Stimulated activated naive CD4-positive, alpha-beta T cell (primary cell): ENCODE results near the gene NRM.
"Not testable (repeated sequence)": the region's sequence is repeated elsewhere in the genome, so short reads cannot be mapped to it uniquely, and the experiment has no call there.

Source experiments
- DNase-seq, 6 experiments: peaks; one replicate each; lab custom pipeline; 2025; lab: John Stamatoyannopoulos, UW

Gene NRM, protein sequence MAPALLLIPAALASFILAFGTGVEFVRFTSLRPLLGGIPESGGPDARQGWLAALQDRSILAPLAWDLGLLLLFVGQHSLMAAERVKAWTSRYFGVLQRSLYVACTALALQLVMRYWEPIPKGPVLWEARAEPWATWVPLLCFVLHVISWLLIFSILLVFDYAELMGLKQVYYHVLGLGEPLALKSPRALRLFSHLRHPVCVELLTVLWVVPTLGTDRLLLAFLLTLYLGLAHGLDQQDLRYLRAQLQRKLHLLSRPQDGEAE

DNA sequence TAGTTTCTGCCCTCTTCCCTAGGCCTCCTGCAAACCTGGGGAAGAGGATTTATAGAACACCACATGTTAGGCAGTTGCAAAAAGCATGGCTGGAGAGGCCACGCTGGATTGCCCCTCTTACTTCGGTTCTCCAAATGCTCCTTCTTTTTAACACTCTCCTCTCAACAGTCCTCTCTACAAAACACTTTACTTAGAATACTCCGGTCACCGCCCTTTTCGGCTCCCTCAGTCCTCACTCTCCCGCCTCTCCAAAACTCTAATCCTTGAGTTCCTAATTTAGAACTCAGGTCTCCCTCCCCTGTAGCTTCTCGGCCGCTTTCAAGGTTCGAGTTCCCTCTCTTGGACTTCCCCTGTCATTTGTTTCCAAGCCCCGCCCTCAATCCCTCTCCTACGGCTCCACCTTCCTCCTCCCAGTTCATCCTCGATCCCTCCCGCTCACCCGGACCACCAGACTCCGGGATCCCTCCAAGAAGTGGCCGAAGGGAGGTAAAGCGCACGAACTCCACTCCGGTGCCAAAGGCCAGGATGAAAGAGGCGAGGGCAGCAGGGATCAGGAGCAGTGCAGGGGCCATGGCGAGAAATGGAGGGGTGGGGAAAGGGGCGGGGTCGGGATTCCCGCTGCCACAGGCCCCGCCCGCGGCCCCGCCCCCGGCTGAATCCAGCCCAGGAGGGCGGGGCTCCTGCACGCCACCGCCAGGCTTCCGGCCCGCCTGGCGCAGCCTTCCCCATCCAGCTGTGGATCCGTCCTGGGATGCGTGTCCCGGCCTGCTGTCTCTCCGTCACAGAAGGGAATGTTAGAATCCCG is at the start of gene NRM:
Gene NRM, minus strand, starts transcription at position 582 of the 805 bp plus-strand sequence. Its CDS starts 10 bp downstream, at position 572.
- peak in 5 of 6 experiments; percentile 52 to 65 (median 60) for DNase-seq

- no peak for DNase-seq
These were observed 49.7 kb upstream of the NRM start for GRCh38 chr6:30740540-30740870.

GRCh38 chr6:30738532-30738931 is 47.7 kb upstream of the NRM start:
- DNase-seq = no peak

GRCh38 chr6:30735668-30736314 is 45.0 kb upstream of the NRM start:
- DNase-seq = peak in 1 of 6 experiments; percentile 20

DNA sequence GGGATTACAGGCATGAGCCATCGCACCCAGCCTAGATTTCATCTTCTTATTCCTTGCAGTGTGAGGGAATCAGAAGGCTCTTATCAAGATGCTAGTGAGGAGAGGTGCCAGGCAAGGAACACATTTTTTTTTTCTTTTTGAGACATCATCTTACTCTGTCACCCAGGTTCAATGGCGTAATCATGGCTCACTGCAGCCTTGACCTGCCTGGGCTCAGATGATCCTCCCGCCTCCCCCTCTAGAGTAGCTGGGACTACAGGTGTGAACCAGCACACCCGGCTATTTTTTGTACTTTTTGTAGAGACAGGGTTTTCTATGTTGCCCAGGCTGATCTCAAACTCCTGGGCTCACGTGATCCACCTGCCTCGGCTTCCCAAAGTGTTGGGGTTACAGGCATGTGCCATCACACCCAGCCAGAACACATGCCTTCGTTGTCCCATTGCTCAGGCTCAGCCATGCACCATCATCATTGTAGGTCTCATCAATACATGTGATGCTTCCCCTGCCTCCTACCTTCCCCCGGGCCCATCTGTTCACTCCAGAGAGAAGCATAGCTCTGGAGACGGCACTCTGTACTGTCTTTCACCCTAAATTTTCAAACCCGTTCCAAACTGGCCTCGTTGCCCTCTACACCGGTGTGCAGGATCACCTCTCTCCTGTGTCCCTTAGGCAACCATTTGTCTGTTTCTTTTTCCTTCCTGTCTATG is 41.6 kb upstream of the NRM start:
- no peak for DNase-seq

- DNase-seq = peak; percentile 62 to 82 (median 78)
These were observed 40.0 kb upstream of the NRM start for GRCh38 chr6:30730601-30731435.

- DNase-seq = no peak
These were observed 37.3 kb upstream of the NRM start for GRCh38 chr6:30727920-30728553.

GRCh38 chr6:30726506-30727413 is 36.0 kb upstream of the NRM start:
- DNase-seq = no peak

GRCh38 chr6:30725713-30726505 is 35.1 kb upstream of the NRM start:
- no peak for DNase-seq

DNA sequence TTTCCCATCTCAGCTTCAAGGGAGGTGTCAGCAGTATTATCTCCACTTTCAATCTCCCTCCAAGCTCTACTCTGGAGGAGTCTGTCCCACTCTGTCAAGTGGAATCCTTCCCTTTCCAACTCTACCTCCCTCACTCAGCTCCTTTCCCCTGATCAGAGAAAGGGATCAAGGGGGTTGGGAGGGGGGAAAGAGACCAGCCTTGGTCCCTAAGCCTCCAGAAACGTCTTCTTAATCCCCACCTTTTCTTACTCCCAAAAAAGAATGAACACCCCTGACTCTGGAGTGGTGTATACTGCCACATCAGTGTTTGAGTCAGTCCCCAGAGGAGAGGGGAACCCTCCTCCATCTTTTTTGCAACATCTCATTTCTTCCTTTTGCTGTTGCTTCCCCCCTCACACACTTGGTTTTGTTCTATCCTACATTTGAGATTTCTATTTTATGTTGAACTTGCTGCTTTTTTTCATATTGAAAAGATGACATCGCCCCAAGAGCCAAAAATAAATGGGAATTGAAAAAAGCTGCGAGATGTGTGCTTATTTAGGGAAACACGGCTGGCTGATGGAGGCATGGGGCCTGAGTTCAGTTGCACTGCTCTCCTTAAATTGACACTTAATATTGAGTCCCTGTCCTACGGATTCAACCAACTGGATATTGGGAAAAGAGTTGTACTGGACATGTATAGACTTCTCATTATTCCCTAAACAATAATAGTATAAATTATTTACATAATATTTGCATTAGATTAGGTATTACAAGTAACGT is 34.3 kb upstream of the NRM start:
- no peak for DNase-seq

DNA sequence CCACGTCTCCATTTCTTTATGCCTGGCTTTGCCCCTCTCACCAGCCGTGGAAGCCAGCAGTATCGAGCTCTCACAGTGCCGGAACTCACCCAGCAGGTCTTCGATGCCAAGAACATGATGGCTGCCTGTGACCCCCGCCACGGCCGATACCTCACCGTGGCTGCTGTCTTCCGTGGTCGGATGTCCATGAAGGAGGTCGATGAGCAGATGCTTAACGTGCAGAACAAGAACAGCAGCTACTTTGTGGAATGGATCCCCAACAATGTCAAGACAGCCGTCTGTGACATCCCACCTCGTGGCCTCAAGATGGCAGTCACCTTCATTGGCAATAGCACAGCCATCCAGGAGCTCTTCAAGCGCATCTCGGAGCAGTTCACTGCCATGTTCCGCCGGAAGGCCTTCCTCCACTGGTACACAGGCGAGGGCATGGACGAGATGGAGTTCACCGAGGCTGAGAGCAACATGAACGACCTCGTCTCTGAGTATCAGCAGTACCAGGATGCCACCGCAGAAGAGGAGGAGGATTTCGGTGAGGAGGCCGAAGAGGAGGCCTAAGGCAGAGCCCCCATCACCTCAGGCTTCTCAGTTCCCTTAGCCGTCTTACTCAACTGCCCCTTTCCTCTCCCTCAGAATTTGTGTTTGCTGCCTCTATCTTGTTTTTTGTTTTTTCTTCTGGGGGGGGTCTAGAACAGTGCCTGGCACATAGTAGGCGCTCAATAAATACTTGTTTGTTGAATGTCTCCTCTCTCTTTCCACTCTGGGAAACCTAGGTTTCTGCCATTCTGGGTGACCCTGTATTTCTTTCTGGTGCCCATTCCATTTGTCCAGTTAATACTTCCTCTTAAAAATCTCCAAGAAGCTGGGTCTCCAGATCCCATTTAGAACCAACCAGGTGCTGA is 33.3 kb upstream of the NRM start:
- DNase-seq = peak in 1 of 6 experiments; percentile 4

DNA sequence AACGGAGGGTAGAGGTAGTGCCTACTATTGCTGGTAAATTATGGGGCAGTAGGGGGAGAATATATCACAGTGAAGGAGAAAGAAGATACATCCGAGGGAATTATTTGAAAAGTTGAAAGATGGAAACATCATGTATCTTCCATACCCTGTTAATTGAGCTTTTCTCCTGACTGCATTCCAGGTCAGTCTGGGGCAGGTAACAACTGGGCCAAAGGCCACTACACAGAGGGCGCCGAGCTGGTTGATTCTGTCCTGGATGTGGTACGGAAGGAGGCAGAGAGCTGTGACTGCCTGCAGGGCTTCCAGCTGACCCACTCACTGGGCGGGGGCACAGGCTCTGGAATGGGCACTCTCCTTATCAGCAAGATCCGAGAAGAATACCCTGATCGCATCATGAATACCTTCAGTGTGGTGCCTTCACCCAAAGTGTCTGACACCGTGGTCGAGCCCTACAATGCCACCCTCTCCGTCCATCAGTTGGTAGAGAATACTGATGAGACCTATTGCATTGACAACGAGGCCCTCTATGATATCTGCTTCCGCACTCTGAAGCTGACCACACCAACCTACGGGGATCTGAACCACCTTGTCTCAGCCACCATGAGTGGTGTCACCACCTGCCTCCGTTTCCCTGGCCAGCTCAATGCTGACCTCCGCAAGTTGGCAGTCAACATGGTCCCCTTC is 32.5 kb upstream of the NRM start:
- DNase-seq = not testable (repeated sequence)

DNA sequence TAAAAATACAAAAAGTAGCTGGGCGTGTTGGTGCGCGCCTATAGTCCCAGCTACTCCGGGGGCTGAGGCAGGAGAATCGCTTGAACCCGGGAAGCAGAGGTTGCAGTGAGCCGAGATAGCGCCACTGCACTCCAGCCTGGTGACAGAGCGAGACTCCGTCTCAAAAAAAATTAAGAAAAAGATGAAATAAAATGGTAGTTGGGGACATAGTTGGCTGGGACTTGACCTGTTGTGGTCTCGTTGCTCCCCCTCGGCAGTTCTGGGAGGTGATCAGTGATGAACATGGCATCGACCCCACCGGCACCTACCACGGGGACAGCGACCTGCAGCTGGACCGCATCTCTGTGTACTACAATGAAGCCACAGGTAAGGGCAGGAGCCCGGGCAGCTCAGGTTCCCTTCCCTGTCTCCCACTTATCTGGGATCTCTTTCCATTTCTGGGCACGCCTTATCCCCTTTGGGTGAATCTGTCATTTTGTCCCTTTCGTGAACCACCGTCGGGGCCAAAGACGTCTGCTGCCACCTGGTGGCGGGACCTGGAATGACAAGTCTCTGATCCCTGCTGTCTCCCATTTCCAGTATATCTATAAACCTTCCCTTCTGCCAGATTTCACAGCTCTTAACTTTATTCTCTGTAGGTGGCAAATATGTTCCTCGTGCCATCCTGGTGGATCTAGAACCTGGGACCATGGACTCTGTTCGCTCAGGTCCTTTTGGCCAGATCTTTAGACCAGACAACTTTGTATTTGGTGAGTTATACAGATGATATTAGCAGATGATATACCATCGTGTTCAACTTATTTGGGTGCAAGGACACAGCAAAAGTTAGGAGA is 31.7 kb upstream of the NRM start:
- peak; percentile 64 to 91 (median 76) for DNase-seq

DNA sequence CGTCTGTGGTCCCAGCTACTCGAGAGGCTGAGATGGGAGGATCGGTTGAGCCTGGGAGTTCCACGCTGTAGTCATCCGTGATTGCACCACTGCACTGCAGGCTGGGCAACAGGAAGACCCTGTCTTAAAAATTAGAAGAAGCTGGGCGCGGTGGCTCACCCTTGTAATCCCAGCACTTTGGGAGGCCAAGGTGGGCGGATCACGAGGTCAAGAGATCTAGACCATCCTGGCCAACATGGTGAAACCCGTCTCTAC is 31.2 kb upstream of the NRM start:
- DNase-seq = peak in 1 of 6 experiments; percentile 56

- DNase-seq = peak; percentile 91 to 97 (median 95)
These were observed 30.6 kb upstream of the NRM start for GRCh38 chr6:30721198-30722024.
